RWPE2 (cell line): ENCODE data around the gene SEMA4B.
"Not testable (repeated sequence)": the region's sequence is repeated elsewhere in the genome, so short reads cannot be mapped to it uniquely, and the experiment has no call there.

ENCODE experiments used
- ATAC-seq: fragments of 200-7000 bp; cut with Tn5 transposase; 3 replicates; pipeline ENCODE4 v1.9.1; 2021; ENCODE audit warnings: low read depth
- DNase-seq: peaks from one replicate; pipeline ENCODE4 v3.0.0-alpha.2; 2020; ENCODE audit warnings: low spot score
- H3K27ac ChIP-seq: fragments of 450-650 bp; 2 replicates; pipeline ENCODE4 v1.5.1; 2017; ENCODE audit warnings: mild to moderate bottlenecking; ENCODE audit not compliant: poor library complexity, severe bottlenecking
- H3K27me3 ChIP-seq: fragments of 250-450 bp; sonication (Bioruptor Pico); 2 replicates; pipeline ENCODE4 v1.5.1; 2021; ENCODE audit warnings: mild to moderate bottlenecking, moderate library complexity; ENCODE audit not compliant: insufficient read depth, poor library complexity, severe bottlenecking
- H3K36me3 ChIP-seq: fragments of 250-450 bp; sonication (Bioruptor Pico); 2 replicates; pipeline ENCODE4 v1.5.1; 2020; ENCODE audit warnings: low read depth, mild to moderate bottlenecking, moderate library complexity
- H3K4me1 ChIP-seq: fragments of 250-450 bp; sonication (Bioruptor Pico); 2 replicates; pipeline ENCODE4 v1.5.1; 2021; ENCODE audit warnings: mild to moderate bottlenecking, moderate library complexity; ENCODE audit not compliant: insufficient read depth, poor library complexity, severe bottlenecking
- H3K4me3 ChIP-seq: fragments of 250-450 bp; sonication (Bioruptor Pico); 2 replicates; pipeline ENCODE4 v1.5.1; 2021; ENCODE audit warnings: mild to moderate bottlenecking, moderate library complexity; ENCODE audit not compliant: severe bottlenecking
- H3K9me3 ChIP-seq: fragments of 250-450 bp; sonication (Bioruptor Pico); 2 replicates; pipeline ENCODE4 v1.5.1; 2021; ENCODE audit warnings: mild to moderate bottlenecking, moderate library complexity; ENCODE audit not compliant: severe bottlenecking
- TF ChIP-seq, protein P1 (sequence below): fragments of 450-650 bp; IDR thresholded peaks from one replicate; pipeline ENCODE4 v1.5.1; 2017; ENCODE audit warnings: mild to moderate bottlenecking, moderate library complexity; ENCODE audit not compliant: poor library complexity, severe bottlenecking

Gene SEMA4B

GRCh38 chr15:90257776-90258175, 56.6 kb downstream of the SEMA4B start:
- Histone ChIP-seq H3K4me3 (no peak overlapping the region), H3K36me3 (no peaks in the 10 kb centered on the region), H3K9me3 (no peaks in the 10 kb centered on the region), H3K27ac (no peak overlapping the region), H3K4me1 (peaks cover 11% of the 10 kb centered on the region), H3K27me3 (no peaks in the 10 kb centered on the region)
- TF ChIP-seq, protein P1, sequence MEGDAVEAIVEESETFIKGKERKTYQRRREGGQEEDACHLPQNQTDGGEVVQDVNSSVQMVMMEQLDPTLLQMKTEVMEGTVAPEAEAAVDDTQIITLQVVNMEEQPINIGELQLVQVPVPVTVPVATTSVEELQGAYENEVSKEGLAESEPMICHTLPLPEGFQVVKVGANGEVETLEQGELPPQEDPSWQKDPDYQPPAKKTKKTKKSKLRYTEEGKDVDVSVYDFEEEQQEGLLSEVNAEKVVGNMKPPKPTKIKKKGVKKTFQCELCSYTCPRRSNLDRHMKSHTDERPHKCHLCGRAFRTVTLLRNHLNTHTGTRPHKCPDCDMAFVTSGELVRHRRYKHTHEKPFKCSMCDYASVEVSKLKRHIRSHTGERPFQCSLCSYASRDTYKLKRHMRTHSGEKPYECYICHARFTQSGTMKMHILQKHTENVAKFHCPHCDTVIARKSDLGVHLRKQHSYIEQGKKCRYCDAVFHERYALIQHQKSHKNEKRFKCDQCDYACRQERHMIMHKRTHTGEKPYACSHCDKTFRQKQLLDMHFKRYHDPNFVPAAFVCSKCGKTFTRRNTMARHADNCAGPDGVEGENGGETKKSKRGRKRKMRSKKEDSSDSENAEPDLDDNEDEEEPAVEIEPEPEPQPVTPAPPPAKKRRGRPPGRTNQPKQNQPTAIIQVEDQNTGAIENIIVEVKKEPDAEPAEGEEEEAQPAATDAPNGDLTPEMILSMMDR: no peak
- ATAC-seq (no peak), DNase-seq (no peak)

GRCh38 chr15:90259524-90259923, 58.4 kb downstream of the SEMA4B start:
- ATAC-seq (no peak), DNase-seq (no peak)
- Histone ChIP-seq H3K9me3 (no peaks in the 10 kb centered on the region), H3K36me3 (no peaks in the 10 kb centered on the region), H3K27ac (no peak overlapping the region), H3K4me1 (peaks cover 15% of the 10 kb centered on the region), H3K27me3 (no peaks in the 10 kb centered on the region), H3K4me3 (no peak overlapping the region)
- TF ChIP-seq, protein P1: no peak

GRCh38 chr15:90260731-90261130, 59.6 kb downstream of the SEMA4B start:
- not testable (repeated sequence) for H3K27ac ChIP-seq, ATAC-seq, H3K36me3 ChIP-seq, DNase-seq, H3K4me3 ChIP-seq, H3K9me3 ChIP-seq, H3K27me3 ChIP-seq
- H3K4me1 ChIP-seq: peaks cover 18% of the 10 kb centered on the region

DNA sequence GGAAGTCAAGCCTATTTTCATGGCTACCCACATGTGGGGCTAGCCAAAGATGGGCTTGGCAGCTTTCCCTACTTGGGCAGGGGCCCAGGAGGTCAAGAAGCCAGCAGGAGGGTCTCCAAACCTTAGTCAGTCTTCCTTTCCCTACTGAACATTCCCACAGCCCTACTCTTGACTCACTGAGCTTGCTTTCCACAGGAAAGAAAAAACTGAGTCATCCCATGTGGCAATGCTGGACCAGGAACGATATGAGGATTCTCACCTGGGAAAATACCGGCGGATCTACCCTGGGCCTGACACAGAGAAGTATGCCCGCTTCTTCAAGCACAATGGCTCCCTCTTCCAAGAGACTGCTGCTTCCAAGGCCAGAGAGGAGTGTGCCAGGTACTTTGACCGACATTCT, 60.7 kb downstream of the SEMA4B start:
- Histone ChIP-seq H3K4me1 (peaks cover 18% of the 10 kb centered on the region), H3K36me3 (peaks cover 4% of the 10 kb centered on the region), H3K27ac (peak overlapping the region; percentile 55), H3K9me3 (no peaks in the 10 kb centered on the region), H3K27me3 (no peaks in the 10 kb centered on the region), H3K4me3 (no peak overlapping the region)
- TF ChIP-seq, protein P1: no peak
- ATAC-seq: peak; percentile 70
- no peak for DNase-seq

GRCh38 chr15:90262426-90262825, 61.3 kb downstream of the SEMA4B start:
- no peak overlapping the region for H3K4me3 ChIP-seq
- peaks cover 10% of the 10 kb centered on the region for H3K36me3 ChIP-seq
- TF ChIP-seq, protein P1: no peak
- ATAC-seq: no peak
- DNase-seq: no peak
- H3K4me1 ChIP-seq: peaks cover 23% of the 10 kb centered on the region
- peak overlapping the region; percentile 55 for H3K27ac ChIP-seq
- no peaks in the 10 kb centered on the region for H3K27me3 ChIP-seq
- no peaks in the 10 kb centered on the region for H3K9me3 ChIP-seq
